Measurements from ENCODE around the gene MRFAP1. TPM values are rescaled to one million over a fixed set of nuclear protein-coding genes. Genes with fewer than 3 reads are reported as not detected.

The MRFAP1 gene
- total RNA-seq, 1 donor from 2014 or later, result 196 TPM

DNA sequence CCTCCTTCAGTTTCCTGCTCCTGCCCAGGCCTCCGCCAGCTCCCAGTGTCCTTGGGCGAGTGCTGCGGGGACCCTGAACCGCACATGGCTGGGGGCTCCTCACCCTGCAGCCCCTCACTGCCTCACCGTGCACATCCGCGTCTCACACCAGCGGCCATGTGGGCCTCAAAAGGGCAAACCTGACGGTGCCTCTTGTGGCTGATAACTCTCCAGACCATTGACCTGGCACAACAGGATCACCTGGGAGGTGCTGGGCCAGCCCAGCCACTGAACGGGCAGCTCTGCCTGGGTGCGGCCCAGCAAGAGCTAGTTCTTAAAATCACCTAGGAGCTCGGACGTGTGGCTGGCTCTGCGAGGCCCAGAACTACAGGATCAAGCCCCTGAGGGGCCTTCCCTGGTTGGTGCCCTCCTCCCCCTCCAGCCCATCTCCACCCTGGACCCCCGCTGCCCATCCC lies 49.0 kb downstream of the MRFAP1 start:
- DNase-seq (ENCODE audit: low spot score), result no peak

Other genes with a start within 250 kb of the MRFAP1 start
- 2.8 TPM for gene PPP2R2C, start 168.1 kb upstream of the MRFAP1 start, total RNA-seq
- 37.3 TPM for gene MAN2B2, start 65.5 kb upstream of the MRFAP1 start, total RNA-seq
- 2,292 TPM for gene S100P, start 53.2 kb downstream of the MRFAP1 start, total RNA-seq
- gene MRFAP1L1, start 69.2 kb downstream of the MRFAP1 start, total RNA-seq, result 52.5 TPM
- 14.6 TPM for gene BLOC1S4, start 75.5 kb downstream of the MRFAP1 start, total RNA-seq
- 40.4 TPM for gene KIAA0232, start 142.0 kb downstream of the MRFAP1 start, total RNA-seq